Esophagus squamous epithelium (tissue), 5 donors: Measurements from ENCODE around the gene ATP8A2. TPM values are rescaled to one million over a fixed set of nuclear protein-coding genes. Genes with fewer than 3 reads are reported as not detected.
"Not testable (repeated sequence)": the region's sequence is repeated elsewhere in the genome, so short reads cannot be mapped to it uniquely, and the experiment has no call there.

Experiments
- DNase-seq: peaks from one replicate; lab custom pipeline; 2025; lab: John Stamatoyannopoulos, UW
- H3K27ac ChIP-seq, 4 donors: fragments of 200-600 bp; sonication (generic); one replicate each; pipeline ENCODE4 v1.5.1; 2016 to 2019; ENCODE audit warnings: mild to moderate bottlenecking in 1 of 4
- H3K27me3 ChIP-seq, 4 donors: fragments of 200-600 bp; sonication (generic); 1 replicate in 3 of 4; 2 replicates in 1 of 4; pipeline versions ENCODE4 v1.5.1 to v1.6.0; 2017 to 2021; ENCODE audit warnings: antibody characterized with exemption in 1 of 4
- H3K36me3 ChIP-seq, 3 donors: fragments of 200-600 bp; sonication (generic); one replicate each; pipeline ENCODE4 v1.5.1; 2016 to 2019
- H3K4me1 ChIP-seq, 3 donors: fragments of 200-600 bp; sonication (generic); one replicate each; pipeline ENCODE4 v1.5.1; 2017 to 2019
- H3K4me3 ChIP-seq, 4 donors: fragments of 200-600 bp; sonication (generic); 1 replicate in 3 of 4; 2 replicates in 1 of 4; pipeline ENCODE4 v1.5.1; 2016 to 2019; ENCODE audit warnings: mild to moderate bottlenecking in 2 of 4, moderate library complexity in 1 of 4
- H3K9me3 ChIP-seq, 3 donors: fragments of 200-600 bp; sonication (generic); one replicate each; pipeline ENCODE4 v1.5.1; 2016 to 2019
- CTCF ChIP-seq, 6 experiments: fragments of 450-650 bp in 4 of 6; fragments of 200-600 bp in 2 of 6; sonication (generic) in 2 of 6; IDR thresholded peaks; one replicate each; pipeline ENCODE4 v1.5.1; 2016 to 2019; ENCODE audit warnings: antibody characterized with exemption in 6 of 6, mild to moderate bottlenecking in 4 of 6, moderate library complexity in 4 of 6
- POLR2A ChIP-seq, 4 donors: fragments of 450-650 bp; IDR thresholded peaks; one replicate each; pipeline ENCODE4 v1.6.1; 2017; ENCODE audit warnings: antibody characterized with exemption in 4 of 4, mild to moderate bottlenecking in 4 of 4, moderate library complexity in 3 of 4
- WGBS, 2 donors: methylation state at CpG; one replicate each; pipeline ENCODE4 v1.1.5; 2018; 5-methylcytosine and 5-hydroxymethylcytosine counted together
- intact Hi-C: fragments of 100-400 bp; cut with DNase I; formaldehyde crosslinking; loops from one replicate; pipeline ENCODE4 v1.15.0; 2022
- total RNA-seq, 4 donors: library from RNA; depleted of rRNA; stranded (reverse); fragments of >200 nt; gene quantifications; one replicate each; pipeline ENCODE4 v1.1.0, GENCODE V29; 2016
- donor health status: DM: yes; HTN: yes; CAD: no.

ATP8A2 gene
- total RNA-seq, 4 donors from 2014 or later, result not detected

- Histone ChIP-seq H3K4me1 (no peaks in the 10 kb centered on the region), H3K36me3 (no peaks in the 10 kb centered on the region), H3K27ac (no peak overlapping the region), H3K9me3 (no peaks in the 10 kb centered on the region), H3K4me3 (no peak overlapping the region), H3K27me3 (no peaks in the 10 kb centered on the region)
- intact Hi-C loops, result no loop called here
- DNase-seq, result no peak
- TF ChIP-seq CTCF (IDR thresholded peaks at IDR 0.05) (no peak), POLR2A (IDR thresholded peaks at IDR 0.05) (no peak)
- WGBS, 2 donors, result 55 to 88% methylated on average over 3 to 4 of the region's 7 CpGs
These were observed 398.8 kb downstream of the ATP8A2 start for GRCh38 chr13:25770601-25771000.

GRCh38 chr13:25771202-25771601, 399.4 kb downstream of the ATP8A2 start:
- TF ChIP-seq POLR2A (IDR thresholded peaks at IDR 0.05) (no peak), CTCF (IDR thresholded peaks at IDR 0.05) (no peak)
- no peak for DNase-seq
- no peak overlapping the region for H3K27ac ChIP-seq
- no peaks in the 10 kb centered on the region for H3K4me1 ChIP-seq
- H3K4me3 ChIP-seq, result no peak overlapping the region
- 27 to 42% methylated on average over 5 of the region's 5 CpGs for WGBS, 2 donors
- no peaks in the 10 kb centered on the region for H3K9me3 ChIP-seq
- intact Hi-C loops, result no loop called here
- H3K36me3 ChIP-seq, result no peaks in the 10 kb centered on the region
- H3K27me3 ChIP-seq, result no peaks in the 10 kb centered on the region

- intact Hi-C loops, result no loop called here
- no peak for DNase-seq
- no peak overlapping the region for H3K4me3 ChIP-seq
- H3K36me3 ChIP-seq, result no peaks in the 10 kb centered on the region
- no peaks in the 10 kb centered on the region for H3K9me3 ChIP-seq
- H3K27me3 ChIP-seq, result no peaks in the 10 kb centered on the region
- WGBS, 2 donors, result 61 to 71% methylated on average over 13 of the region's 13 CpGs
- TF ChIP-seq POLR2A (IDR thresholded peaks at IDR 0.05) (no peak), CTCF (IDR thresholded peaks at IDR 0.05) (no peak)
- no peaks in the 10 kb centered on the region for H3K4me1 ChIP-seq
- no peak overlapping the region for H3K27ac ChIP-seq
These were observed 400.1 kb downstream of the ATP8A2 start for GRCh38 chr13:25771641-25772478.

- H3K27ac ChIP-seq, H3K4me3 ChIP-seq, H3K4me1 ChIP-seq, DNase-seq, H3K36me3 ChIP-seq, intact Hi-C loops, H3K9me3 ChIP-seq, H3K27me3 ChIP-seq: not testable (repeated sequence)
- WGBS, 2 donors, result 89 to 97% methylated on average over 8 of the region's 8 CpGs
These were observed 400.8 kb downstream of the ATP8A2 start for GRCh38 chr13:25772534-25772933.

GRCh38 chr13:25774056-25774455, 402.3 kb downstream of the ATP8A2 start:
- H3K4me1 ChIP-seq, H3K4me3 ChIP-seq, intact Hi-C loops, H3K36me3 ChIP-seq, H3K27ac ChIP-seq, DNase-seq, H3K9me3 ChIP-seq, H3K27me3 ChIP-seq: not testable (repeated sequence)
- WGBS, 2 donors, result 80 to 82% methylated on average over 1 of the region's 1 CpG

GRCh38 chr13:25775275-25775674, 403.5 kb downstream of the ATP8A2 start:
- 60 to 72% methylated on average over 3 of the region's 3 CpGs for WGBS, 2 donors
- H3K4me1 ChIP-seq, result no peaks in the 10 kb centered on the region
- no peak overlapping the region for H3K4me3 ChIP-seq
- no peak overlapping the region for H3K27ac ChIP-seq
- TF ChIP-seq CTCF (IDR thresholded peaks at IDR 0.05) (no peak), POLR2A (IDR thresholded peaks at IDR 0.05) (no peak)
- no peak for DNase-seq
- no peaks in the 10 kb centered on the region for H3K27me3 ChIP-seq
- intact Hi-C loops, result no loop called here
- no peaks in the 10 kb centered on the region for H3K36me3 ChIP-seq
- H3K9me3 ChIP-seq, result no peaks in the 10 kb centered on the region
